Measurements from ENCODE around the gene TECTB. TPM values are rescaled to one million over a fixed set of nuclear protein-coding genes. Genes with fewer than 3 reads are reported as not detected.

The TECTB gene
- total RNA-seq = not detected in 2 replicates

DNA sequence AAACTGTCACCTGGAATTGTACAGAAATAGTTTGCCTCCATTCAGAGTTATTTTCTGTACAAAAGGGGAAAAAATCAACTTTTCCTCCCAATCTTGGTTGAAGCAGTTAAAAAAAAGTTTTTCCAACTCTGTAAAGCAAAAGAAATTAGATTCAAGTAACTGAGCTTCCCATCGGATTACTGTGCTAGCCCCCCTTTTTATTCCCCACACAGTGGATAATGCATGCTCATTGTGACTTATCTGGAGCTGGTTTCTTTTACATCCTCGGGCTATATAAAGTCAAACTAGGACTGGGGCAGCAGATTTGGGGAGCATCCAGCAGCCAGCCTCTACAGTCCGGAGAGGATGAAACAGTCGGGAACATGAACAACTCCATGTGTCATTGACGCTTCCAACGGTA is at the start of gene TECTB:
Gene TECTB (plus strand): TSS at position 301 of the 400 bp plus-strand sequence. CDS start 335 bp downstream, outside the sequence.

Other genes starting within 250 kb of the TECTB start
- 4.5 and 5.4 TPM in 2 replicates for gene GPAM, start 99.6 kb upstream of the TECTB start, total RNA-seq
- gene ACSL5, start 90.7 kb downstream of the TECTB start, total RNA-seq = 64.3 and 64.8 TPM in 2 replicates
- 22.1 and 22.8 TPM in 2 replicates for gene ZDHHC6, start 163.5 kb downstream of the TECTB start, total RNA-seq
- gene VTI1A, start 163.8 kb downstream of the TECTB start, total RNA-seq = 19.4 and 26.1 TPM in 2 replicates